NCI-H146 treated with DMSO at 0.1 percent for 48 hours (cell line): ENCODE results near the gene SEMA5A.

Experiments used
- DNase-seq: peaks from one replicate; lab custom pipeline; 2025; ENCODE audit not compliant: unreplicated experiment; lab: John Stamatoyannopoulos, UW

The SEMA5A gene

GRCh38 chr5:9091896-9092662, 453.8 kb downstream of the SEMA5A start:
- DNase-seq = no peak

GRCh38 chr5:9090381-9091026, 455.4 kb downstream of the SEMA5A start:
- DNase-seq = no peak

GRCh38 chr5:9089893-9090292, 456.0 kb downstream of the SEMA5A start:
- no peak for DNase-seq

GRCh38 chr5:9082996-9083395, 462.9 kb downstream of the SEMA5A start:
- DNase-seq = no peak

GRCh38 chr5:9072701-9073100, 473.2 kb downstream of the SEMA5A start:
- DNase-seq = no peak

- no peak for DNase-seq
Measured at GRCh38 chr5:9071524-9071923, 474.4 kb downstream of the SEMA5A start.

GRCh38 chr5:9071074-9071473, 474.8 kb downstream of the SEMA5A start:
- no peak for DNase-seq

GRCh38 chr5:9069650-9070049, 476.2 kb downstream of the SEMA5A start:
- no peak for DNase-seq

- DNase-seq = no peak
Measured at GRCh38 chr5:9067154-9067553, 478.7 kb downstream of the SEMA5A start.

- DNase-seq = no peak
Measured at GRCh38 chr5:9066349-9066748, 479.5 kb downstream of the SEMA5A start.

GRCh38 chr5:9063615-9064245, 482.1 kb downstream of the SEMA5A start:
- no peak for DNase-seq

- DNase-seq = no peak
Measured at GRCh38 chr5:9062873-9063272, 483.0 kb downstream of the SEMA5A start.

GRCh38 chr5:9059920-9060691, 485.8 kb downstream of the SEMA5A start:
- DNase-seq = no peak

- DNase-seq = no peak
Measured at GRCh38 chr5:9058666-9059065, 487.2 kb downstream of the SEMA5A start.

- no peak for DNase-seq
Measured at GRCh38 chr5:9058161-9058560, 487.7 kb downstream of the SEMA5A start.

- DNase-seq = no peak
Measured at GRCh38 chr5:9057406-9058000, 488.4 kb downstream of the SEMA5A start.

GRCh38 chr5:9056046-9056445, 489.8 kb downstream of the SEMA5A start:
- no peak for DNase-seq

GRCh38 chr5:9054821-9055589, 490.9 kb downstream of the SEMA5A start:
- DNase-seq = no peak

GRCh38 chr5:9054322-9054721, 491.6 kb downstream of the SEMA5A start:
- no peak for DNase-seq

- no peak for DNase-seq
Measured at GRCh38 chr5:9052421-9052820, 493.5 kb downstream of the SEMA5A start.
